DND-41 (cell line): ENCODE measurements around the gene NMRK2.

Source experiments
- ATAC-seq: fragments of 200-7000 bp; cut with Tn5 transposase; 3 replicates; pipeline ENCODE4 v1.9.1; 2021; ENCODE audit warnings: low read depth; ENCODE audit not compliant: insufficient read depth
- DNase-seq: peaks from one replicate; pipeline ENCODE4 v3.0.0-alpha.2; 2020
- H2AFZ ChIP-seq: 2 replicates; pipeline ENCODE4 v1.6.0; 2012; ENCODE audit warnings: low read depth, low read length
- H3K27ac ChIP-seq: 2 replicates; pipeline ENCODE4 v1.5.1; 2012; ENCODE audit warnings: low read length, inconsistent platforms
- H3K27me3 ChIP-seq: fragments of 200-600 bp; sonication (generic); 2 replicates; pipeline ENCODE4 v1.6.0; 2012; ENCODE audit warnings: low read length, mild to moderate bottlenecking, inconsistent platforms; ENCODE audit not compliant: insufficient read depth, poor library complexity
- H3K36me3 ChIP-seq: 2 replicates; pipeline ENCODE4 v1.5.1; 2012; ENCODE audit warnings: low read length, inconsistent platforms; ENCODE audit not compliant: insufficient read depth
- H3K4me1 ChIP-seq: 2 replicates; pipeline ENCODE4 v1.5.1; 2012; ENCODE audit warnings: mild to moderate bottlenecking, low read length; ENCODE audit not compliant: insufficient read depth
- H3K4me2 ChIP-seq: 2 replicates; pipeline ENCODE4 v1.6.0; 2012; ENCODE audit warnings: mild to moderate bottlenecking, moderate library complexity, low read length, inconsistent platforms; ENCODE audit not compliant: insufficient read depth
- H3K4me3 ChIP-seq, 2 experiments: fragments of 200-600 bp in 1 of 2; shearing (Covaris generic) in 1 of 2; 2 replicates each; pipeline ENCODE4 v1.5.1; 2012 to 2016; ENCODE audit warnings: inconsistent platforms in 2 of 2, low read length in 2 of 2, mild to moderate bottlenecking in 2 of 2, low read depth in 1 of 2, moderate library complexity in 1 of 2
- H3K79me2 ChIP-seq: 2 replicates; pipeline ENCODE4 v1.6.0; 2012; ENCODE audit warnings: low read length, inconsistent platforms; ENCODE audit not compliant: insufficient read depth
- H3K9ac ChIP-seq: 2 replicates; pipeline ENCODE4 v1.6.0; 2012; ENCODE audit warnings: low read depth, mild to moderate bottlenecking, inconsistent platforms, low read length, moderate library complexity
- H3K9me3 ChIP-seq: 2 replicates; pipeline ENCODE4 v1.5.1; 2012; ENCODE audit warnings: low read length, moderate library complexity, mild to moderate bottlenecking, inconsistent platforms; ENCODE audit not compliant: insufficient read depth, severe bottlenecking
- H4K20me1 ChIP-seq: 2 replicates; pipeline ENCODE4 v1.6.0; 2012; ENCODE audit warnings: low read length; ENCODE audit not compliant: insufficient read depth
- CTCF ChIP-seq: IDR thresholded peaks from 2 replicates; pipeline ENCODE4 v1.5.1; 2012; ENCODE audit warnings: borderline replicate concordance, low read length, moderate library complexity, mild to moderate bottlenecking; ENCODE audit not compliant: poor library complexity, severe bottlenecking; ENCODE audit errors: extremely low read depth
- EZH2 ChIP-seq: IDR thresholded peaks from 3 replicates; pipeline ENCODE4 v1.6.1; 2012; ENCODE audit warnings: borderline replicate concordance, low read depth, mild to moderate bottlenecking, moderate library complexity, low read length, inconsistent platforms; ENCODE audit not compliant: severe bottlenecking

NMRK2 gene

GRCh38 chr19:3895788-3896187, 37.1 kb upstream of the NMRK2 start:
- Histone ChIP-seq H3K9me3 (no peaks in the 10 kb centered on the region), H3K79me2 (no peaks in the 10 kb centered on the region), H3K9ac (no peak overlapping the region), H3K4me2 (no peak overlapping the region), H3K36me3 (no peaks in the 10 kb centered on the region), H3K27ac (no peak overlapping the region), H3K4me1 (no peaks in the 10 kb centered on the region), H2AFZ (no peak overlapping the region), H3K27me3 (no peaks in the 10 kb centered on the region), H4K20me1 (no peaks in the 10 kb centered on the region), H3K4me3 (no peak overlapping the region)
- no peak for TF ChIP-seq EZH2
- no peak for TF ChIP-seq CTCF
- no peak for ATAC-seq
- no peak for DNase-seq

- H3K4me1 ChIP-seq, result no peaks in the 10 kb centered on the region
- no peaks in the 10 kb centered on the region for H3K36me3 ChIP-seq
- ATAC-seq, result peak; percentile 48; the same call in 2 of the 3 replicates
These were observed 34.9 kb upstream of the NMRK2 start for GRCh38 chr19:3897936-3898335.

GRCh38 chr19:3898426-3898825, 34.4 kb upstream of the NMRK2 start:
- no peaks in the 10 kb centered on the region for H3K27me3 ChIP-seq
- no peak for ATAC-seq
- no peak for DNase-seq
- H3K9me3 ChIP-seq, result no peaks in the 10 kb centered on the region
- no peaks in the 10 kb centered on the region for H4K20me1 ChIP-seq
- H3K79me2 ChIP-seq, result no peaks in the 10 kb centered on the region
- H2AFZ ChIP-seq, result no peak overlapping the region
- no peak overlapping the region for H3K9ac ChIP-seq
- no peak overlapping the region for H3K4me3 ChIP-seq
- TF ChIP-seq CTCF (no peak), EZH2 (no peak)
- no peaks in the 10 kb centered on the region for H3K36me3 ChIP-seq
- H3K27ac ChIP-seq, result no peak overlapping the region
- no peak overlapping the region for H3K4me2 ChIP-seq
- H3K4me1 ChIP-seq, result no peaks in the 10 kb centered on the region

More at GRCh38 chr19:3897936-3898335, 34.9 kb upstream of the NMRK2 start:
- no peaks in the 10 kb centered on the region for H4K20me1 ChIP-seq
- H3K4me3 ChIP-seq, result no peak overlapping the region
- peak; percentile 26 for DNase-seq
- no peak overlapping the region for H3K4me2 ChIP-seq
- H3K9me3 ChIP-seq, result no peaks in the 10 kb centered on the region
- no peak overlapping the region for H3K9ac ChIP-seq
- no peak overlapping the region for H2AFZ ChIP-seq
- H3K79me2 ChIP-seq, result no peaks in the 10 kb centered on the region
- TF ChIP-seq EZH2, result no peak
- no peak overlapping the region for H3K27ac ChIP-seq
- no peaks in the 10 kb centered on the region for H3K27me3 ChIP-seq

- TF ChIP-seq CTCF, result no peak
- TF ChIP-seq EZH2, result no peak
- no peaks in the 10 kb centered on the region for H3K9me3 ChIP-seq
- H3K4me1 ChIP-seq, result no peaks in the 10 kb centered on the region
- H3K27ac ChIP-seq, result no peak overlapping the region
- ATAC-seq (no peak), DNase-seq (no peak)
- no peak overlapping the region for H3K4me2 ChIP-seq
- H3K79me2 ChIP-seq, result no peaks in the 10 kb centered on the region
- H4K20me1 ChIP-seq, result no peaks in the 10 kb centered on the region
- no peak overlapping the region for H2AFZ ChIP-seq
- no peak overlapping the region for H3K9ac ChIP-seq
- no peaks in the 10 kb centered on the region for H3K36me3 ChIP-seq
- H3K4me3 ChIP-seq, result no peak overlapping the region
- H3K27me3 ChIP-seq, result no peaks in the 10 kb centered on the region
These were observed 33.2 kb upstream of the NMRK2 start for GRCh38 chr19:3899531-3900294.
